Kidney (tissue), 14 donors: ENCODE measurements around the gene ANKS1B. TPM values are rescaled to one million over a fixed set of nuclear protein-coding genes. Genes with fewer than 3 reads are reported as not detected.

ENCODE experiments used
- DNase-seq, 5 donors: peaks; one replicate each; pipeline ENCODE4 v3.0.0-alpha.2; 2013 to 2020
- FAIRE-seq: peaks from 2 replicates; lab custom pipeline; 2012; peaks lifted over from hg19 to GRCh38; lab: Jason Lieb, UNC
- H3K27ac ChIP-seq, 2 donors: one replicate each; pipeline ENCODE4 v1.7.0; 2013; ENCODE audit warnings: low read depth in 2 of 2, low read length in 2 of 2, inconsistent platforms in 1 of 2
- H3K27me3 ChIP-seq: one replicate; pipeline ENCODE4 v1.7.1; 2013; ENCODE audit warnings: low read length, inconsistent platforms; ENCODE audit not compliant: control insufficient read depth, insufficient read depth
- H3K36me3 ChIP-seq, 3 donors: one replicate each; pipeline versions ENCODE4 v1.7.0 to v1.7.1; 2013; ENCODE audit warnings: low read length in 3 of 3, control low read depth in 1 of 3, inconsistent platforms in 1 of 3; ENCODE audit not compliant: insufficient read depth in 3 of 3, control insufficient read depth in 2 of 3
- H3K4me1 ChIP-seq, 3 donors: one replicate each; pipeline versions ENCODE4 v1.7.0 to v1.7.1; 2013; ENCODE audit warnings: low read length in 3 of 3, inconsistent platforms in 1 of 3, low read depth in 1 of 3; ENCODE audit not compliant: control insufficient read depth in 2 of 3, insufficient read depth in 2 of 3
- H3K4me3 ChIP-seq, 3 donors: one replicate each; pipeline versions ENCODE4 v1.7.0 to v1.8.1; 2013; ENCODE audit warnings: low read length in 3 of 3, control low read depth in 1 of 3, inconsistent platforms in 1 of 3
- H3K9ac ChIP-seq, 3 donors: one replicate each; pipeline versions ENCODE4 v1.7.0 to v1.7.1; 2013; ENCODE audit warnings: low read length in 3 of 3, control low read depth in 1 of 3, inconsistent platforms in 1 of 3
- H3K9me3 ChIP-seq, 3 donors: one replicate each; pipeline versions ENCODE4 v1.7.0 to v1.7.1; 2013; ENCODE audit warnings: low read length in 3 of 3, control low read depth in 1 of 3, inconsistent platforms in 1 of 3; ENCODE audit not compliant: control insufficient read depth in 2 of 3, insufficient read depth in 1 of 3
- CTCF ChIP-seq: IDR thresholded peaks from 3 replicates; pipeline ENCODE4 v1.5.1; 2012; ENCODE audit warnings: mild to moderate bottlenecking, moderate library complexity, borderline replicate concordance; ENCODE audit not compliant: insufficient read depth; ENCODE audit errors: extremely low read depth
- intact Hi-C: fragments of 100-400 bp; cut with DNase I; formaldehyde crosslinking; loops from one replicate; pipeline ENCODE4 v1.11.1; 2022
- polyA plus RNA-seq: library from polyadenylated mRNA; stranded (reverse); fragments of 350-450 nt; fragmentation: Illumina TruSeq; extraction: RNeasy Lipid Tissue Mini Kit (QIAGEN cat#74804); gene quantifications from one replicate; pipeline ENCODE4 v1.2.3, GENCODE V29; 2014; ENCODE audit warnings: low read depth, low replicate concordance; ENCODE audit not compliant: insufficient read depth
- total RNA-seq: library from RNA; stranded (reverse); fragmentation: NEBNext Ultra II Directional; extraction: Animal tissue kit (Norgen Biotek cat#: 25700); gene quantifications from one replicate; pipeline ENCODE4 v1.2.1, GENCODE V29; 2021
- donor health status: control.
- donor health status: control.
- donor health status: control.
- donor health status: control.
- donor health status: control.
- donor health status: DM: yes; HTN: yes; CAD: no.
- donor health status: Normal renal cell carcinoma (clear cell type).

The ANKS1B gene
- total and polyA plus RNA-seq, 2 donors from 2014 or later = 1.7 to 5.8 TPM

- no peaks in the 10 kb centered on the region for H3K9me3 ChIP-seq
- no peak overlapping the region for H3K27ac ChIP-seq
- intact Hi-C loops = no loop called here
- FAIRE-seq = no peak
- H3K4me3 ChIP-seq = no peak overlapping the region
- no peak for TF ChIP-seq CTCF
- H3K36me3 ChIP-seq = no peaks in the 10 kb centered on the region
- no peak for DNase-seq
- no peaks in the 10 kb centered on the region for H3K27me3 ChIP-seq
- no peak overlapping the region for H3K9ac ChIP-seq
- H3K4me1 ChIP-seq = no peaks in the 10 kb centered on the region
Measured at GRCh38 chr12:99119943-99120342, 864.8 kb downstream of the ANKS1B start.

DNA sequence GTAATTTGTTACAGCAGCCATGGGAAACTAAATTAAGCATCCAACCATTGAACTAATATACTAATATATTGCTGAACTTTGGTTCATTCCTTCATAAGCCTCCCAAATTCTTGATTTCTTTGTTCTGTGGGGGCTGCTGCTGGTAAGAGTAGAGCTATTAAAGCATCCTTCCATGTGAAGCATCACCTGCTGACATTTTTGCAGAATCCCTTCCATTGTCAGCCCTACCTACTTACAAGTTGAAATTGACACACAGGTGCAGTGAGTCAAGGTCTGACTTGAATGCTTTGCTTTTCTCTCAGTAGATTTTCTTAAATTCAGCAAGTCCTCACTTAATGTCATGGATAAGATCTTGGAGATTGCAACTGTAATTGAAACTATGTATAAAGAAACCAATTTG lies 865.3 kb downstream of the ANKS1B start:
- DNase-seq (no peak), FAIRE-seq (no peak)
- Histone ChIP-seq H3K27ac (no peak overlapping the region), H3K27me3 (no peaks in the 10 kb centered on the region), H3K9ac (no peak overlapping the region), H3K4me1 (no peaks in the 10 kb centered on the region), H3K9me3 (no peaks in the 10 kb centered on the region), H3K4me3 (no peak overlapping the region), H3K36me3 (no peaks in the 10 kb centered on the region)
- TF ChIP-seq CTCF = no peak
- intact Hi-C loops = no loop called here

DNA sequence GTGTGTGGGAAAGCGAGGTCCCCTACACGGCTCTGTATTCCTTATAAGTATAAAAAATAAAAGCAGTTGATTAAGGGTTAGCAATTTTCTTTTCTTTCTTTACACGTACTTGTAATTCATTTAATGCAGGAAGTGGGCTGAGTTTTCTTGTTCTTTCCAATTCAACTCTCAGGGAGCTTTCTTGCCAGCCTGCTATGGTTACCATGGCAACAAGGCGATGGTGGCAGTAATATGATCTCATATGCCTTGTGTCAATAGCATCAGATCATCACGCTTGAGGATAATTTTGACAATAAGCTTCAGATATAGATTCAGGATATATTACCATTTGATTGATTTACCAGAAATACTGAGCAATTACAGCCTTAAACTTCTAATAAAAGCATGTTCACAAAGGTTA lies 873.1 kb downstream of the ANKS1B start:
- no peak for TF ChIP-seq CTCF
- no peaks in the 10 kb centered on the region for H3K4me1 ChIP-seq

GRCh38 chr12:99110868-99111267 lies 873.9 kb downstream of the ANKS1B start:
- no peak for TF ChIP-seq CTCF
- Histone ChIP-seq H3K9me3 (no peaks in the 10 kb centered on the region), H3K36me3 (no peaks in the 10 kb centered on the region), H3K27ac (no peak overlapping the region), H3K9ac (no peak overlapping the region), H3K27me3 (no peaks in the 10 kb centered on the region), H3K4me1 (no peaks in the 10 kb centered on the region), H3K4me3 (no peak overlapping the region)
- FAIRE-seq (no peak), DNase-seq (no peak)
- intact Hi-C loops = no loop called here

More for the DNA sequence above, 873.1 kb downstream of the ANKS1B start:
- intact Hi-C loops = no loop called here
- Histone ChIP-seq H3K9me3 (no peaks in the 10 kb centered on the region), H3K36me3 (no peaks in the 10 kb centered on the region), H3K4me3 (no peak overlapping the region), H3K27me3 (no peaks in the 10 kb centered on the region), H3K9ac (no peak overlapping the region), H3K27ac (no peak overlapping the region)
- no peak for FAIRE-seq
- DNase-seq = no peak
